GM03348 (cell line): ENCODE measurements around the gene ERFL.
"Not testable (repeated sequence)": the region's sequence is repeated elsewhere in the genome, so short reads cannot be mapped to it uniquely, and the experiment has no call there.

Experiments
- DNase-seq: peaks from one replicate; pipeline ENCODE4 v3.0.0; 2012; ENCODE audit warnings: low spot score

Gene ERFL

GRCh38 chr19:41926763-41927496, 1.3 kb downstream of the ERFL start:
- no peak for DNase-seq

- no peak for DNase-seq
Measured at GRCh38 chr19:41926028-41926762, 2.1 kb downstream of the ERFL start.

GRCh38 chr19:41925208-41926003, 2.8 kb downstream of the ERFL start:
- no peak for DNase-seq

GRCh38 chr19:41924151-41925145, 3.8 kb downstream of the ERFL start:
- no peak for DNase-seq

- no peak for DNase-seq
Measured at GRCh38 chr19:41923045-41923788, 5.0 kb downstream of the ERFL start.

GRCh38 chr19:41922585-41922984, 5.7 kb downstream of the ERFL start:
- DNase-seq, result no peak

- no peak for DNase-seq
Measured at GRCh38 chr19:41921577-41922576, 6.4 kb downstream of the ERFL start.

GRCh38 chr19:41920882-41921576, 7.2 kb downstream of the ERFL start:
- DNase-seq, result no peak

GRCh38 chr19:41919948-41920712, 8.1 kb downstream of the ERFL start:
- DNase-seq, result no peak

GRCh38 chr19:41918653-41919244, 9.5 kb downstream of the ERFL start:
- DNase-seq, result no peak

- DNase-seq, result no peak
Measured at GRCh38 chr19:41918095-41918494, 10.2 kb downstream of the ERFL start.

GRCh38 chr19:41917676-41918075, 10.6 kb downstream of the ERFL start:
- DNase-seq, result no peak

GRCh38 chr19:41915776-41916414, 12.4 kb downstream of the ERFL start:
- no peak for DNase-seq

GRCh38 chr19:41915021-41915775, 13.1 kb downstream of the ERFL start:
- no peak for DNase-seq

GRCh38 chr19:41914424-41914834, 13.8 kb downstream of the ERFL start:
- DNase-seq, result not testable (repeated sequence)
